Stomach (tissue), 9 donors: Measurements from ENCODE around the gene LAMTOR4. TPM values are rescaled to one million over a fixed set of nuclear protein-coding genes. Genes with fewer than 3 reads are reported as not detected.

Experiments used
- DNase-seq, 2 donors: peaks; one replicate each; pipeline versions ENCODE4 v3.0.0 to v3.0.0-alpha.2; 2013 to 2019
- H3K27ac ChIP-seq, 5 donors: fragments of 200-600 bp in 4 of 5; sonication (generic) in 4 of 5; one replicate each; pipeline ENCODE4 v1.5.1; 2013 to 2019; ENCODE audit warnings: mild to moderate bottlenecking in 1 of 5, moderate library complexity in 1 of 5
- H3K27me3 ChIP-seq, 3 donors: fragments of 200-600 bp; sonication (generic); one replicate each; pipeline ENCODE4 v1.5.1; 2017 to 2019; ENCODE audit warnings: mixed run types in 1 of 3
- H3K36me3 ChIP-seq, 4 donors: fragments of 200-600 bp; sonication (generic); 1 replicate in 3 of 4; 2 replicates in 1 of 4; pipeline ENCODE4 v1.5.1; 2016 to 2019
- H3K4me1 ChIP-seq, 4 donors: fragments of 200-600 bp; sonication (generic); one replicate each; pipeline ENCODE4 v1.5.1; 2016 to 2019
- H3K4me3 ChIP-seq, 4 donors: fragments of 200-600 bp; sonication (generic) in 3 of 4; one replicate each; pipeline ENCODE4 v1.5.1; 2016 to 2019; ENCODE audit warnings: mild to moderate bottlenecking in 1 of 4
- H3K9me3 ChIP-seq, 4 donors: fragments of 200-600 bp; sonication (generic); one replicate each; pipeline ENCODE4 v1.5.1; 2016 to 2019
- EP300 ChIP-seq: sonication (generic); formaldehyde crosslinking; IDR thresholded peaks from one replicate; pipeline ENCODE4 v1.6.1; 2017; ENCODE audit warnings: antibody characterized with exemption
- POLR2A ChIP-seq, 4 donors: fragments of 450-650 bp; IDR thresholded peaks; one replicate each; pipeline ENCODE4 v1.6.1; 2016; ENCODE audit warnings: antibody characterized with exemption in 4 of 4, control low read depth in 2 of 4, mild to moderate bottlenecking in 1 of 4, moderate library complexity in 1 of 4
- POLR2AphosphoS5 ChIP-seq, 3 donors: sonication (generic); formaldehyde crosslinking; IDR thresholded peaks; one replicate each; pipeline ENCODE4 v1.6.1; 2016; ENCODE audit warnings: antibody characterized with exemption in 3 of 3
- WGBS, 5 donors: extraction: QIAGEN DNeasy Blood & Tissue Kit in 3 of 5; methylation state at CpG; one replicate each; pipeline versions ENCODE4 v1.1.5 to v1.1.7; 2013 to 2018; 5-methylcytosine and 5-hydroxymethylcytosine counted together
- intact Hi-C: fragments of 100-400 bp; cut with DNase I; formaldehyde crosslinking; loops from one replicate; pipeline ENCODE4 v1.15.1; 2023; ENCODE audit warnings: low total_unique reads
- polyA plus RNA-seq, 3 donors: library from polyadenylated mRNA; stranded (reverse); fragments of 200-250 nt; gene quantifications; one replicate each; pipeline ENCODE4 v1.2.3, GENCODE V29; 2013
- total RNA-seq, 5 donors: library from RNA; depleted of rRNA; stranded (reverse); fragments of >200 nt; gene quantifications; one replicate each; pipeline versions ENCODE4 v1.1.0 to v1.2.3, GENCODE V29; 2014 to 2016
- TF ChIP-seq, protein P1 (sequence below), 7 experiments: fragments of 450-650 bp in 4 of 7; fragments of 200-600 bp in 3 of 7; sonication (generic) in 3 of 7; IDR thresholded peaks; one replicate each; pipeline ENCODE4 v1.5.1; 2016 to 2019; ENCODE audit warnings: antibody characterized with exemption in 7 of 7, control low read depth in 2 of 7, mild to moderate bottlenecking in 1 of 7
- donor health status: healthy with polysubstance abuse.
- donor health status: Bipolar disorder and iron deficiency.
- donor health status: healthy.

The LAMTOR4 gene
- total and polyA plus RNA-seq, 8 donors = 26.3 to 889 (median 274) TPM

DNA sequence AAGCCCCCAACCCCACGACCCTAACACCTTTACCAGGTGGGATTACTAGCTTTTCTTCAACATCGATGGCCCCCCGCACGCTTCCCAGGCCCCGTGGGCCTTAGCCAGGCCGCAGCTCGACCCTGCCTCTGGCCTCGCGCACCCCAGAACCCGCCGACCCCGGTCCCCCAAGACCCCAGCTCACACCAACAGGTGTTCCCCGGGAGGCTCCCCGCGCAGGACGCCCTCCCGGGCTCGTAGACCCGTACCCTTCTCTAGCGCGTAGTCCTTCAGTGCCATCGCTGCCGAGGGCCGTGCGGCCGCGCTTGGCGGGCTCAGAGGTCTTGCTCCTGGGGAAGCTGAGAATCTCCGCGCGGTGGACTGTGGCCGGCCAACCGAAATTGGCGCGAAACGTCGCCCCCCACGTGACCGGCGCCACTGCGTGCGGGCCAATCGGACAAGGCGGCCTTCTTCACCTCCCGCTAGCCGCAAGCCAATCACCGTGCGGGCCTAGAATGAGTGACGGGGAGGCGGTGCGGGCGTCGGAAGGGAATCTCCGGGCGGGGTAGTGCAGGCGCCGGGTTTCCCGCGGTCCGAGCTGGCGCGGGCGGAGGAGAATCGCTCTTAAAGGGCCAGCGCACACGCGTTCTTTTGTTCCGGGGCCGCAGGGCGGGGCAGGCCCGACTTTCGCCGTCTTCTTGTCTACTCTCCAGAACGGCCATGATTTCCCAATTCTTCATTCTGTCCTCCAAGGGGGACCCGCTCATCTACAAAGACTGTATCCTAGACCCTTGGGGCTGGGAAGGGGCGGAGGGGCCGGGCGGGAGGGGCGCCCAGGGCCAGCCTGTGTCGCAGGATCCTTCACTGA, 47.5 kb upstream of the LAMTOR4 start, which contains the start of the genes AP4M1 and MCM7:
Gene AP4M1 (plus strand): TSS at position 628 of the 847 bp plus-strand sequence. CDS start 72 bp downstream, at position 700.
Gene MCM7 (minus strand): TSS at position 382 of the 847 bp plus-strand sequence. CDS start 103 bp downstream, at position 279.
- intact Hi-C loops = no loop called here
- Histone ChIP-seq H3K4me3 (peak within 1 kb of the TSS; percentile 87 to 96 (median 90)), H3K27me3 (no peaks in the 10 kb centered on the region), H3K36me3 (peaks cover 48 to 68% (median 66%) of the 10 kb centered on the region in 4 donors), H3K9me3 (no peaks in the 10 kb centered on the region), H3K4me1 (peaks cover 19 to 42% (median 34%) of the 10 kb centered on the region in 4 donors), H3K27ac (peak within 1 kb of the TSS; percentile 92 to 97 (median 96))
- peak; percentile 99 to 100 for DNase-seq
- TF ChIP-seq POLR2A (IDR thresholded peaks at IDR 0.05) (no peak), POLR2AphosphoS5 (IDR thresholded peaks at IDR 0.05) (peak; percentile 45 to 84 (median 76))
- TF ChIP-seq, protein P1, sequence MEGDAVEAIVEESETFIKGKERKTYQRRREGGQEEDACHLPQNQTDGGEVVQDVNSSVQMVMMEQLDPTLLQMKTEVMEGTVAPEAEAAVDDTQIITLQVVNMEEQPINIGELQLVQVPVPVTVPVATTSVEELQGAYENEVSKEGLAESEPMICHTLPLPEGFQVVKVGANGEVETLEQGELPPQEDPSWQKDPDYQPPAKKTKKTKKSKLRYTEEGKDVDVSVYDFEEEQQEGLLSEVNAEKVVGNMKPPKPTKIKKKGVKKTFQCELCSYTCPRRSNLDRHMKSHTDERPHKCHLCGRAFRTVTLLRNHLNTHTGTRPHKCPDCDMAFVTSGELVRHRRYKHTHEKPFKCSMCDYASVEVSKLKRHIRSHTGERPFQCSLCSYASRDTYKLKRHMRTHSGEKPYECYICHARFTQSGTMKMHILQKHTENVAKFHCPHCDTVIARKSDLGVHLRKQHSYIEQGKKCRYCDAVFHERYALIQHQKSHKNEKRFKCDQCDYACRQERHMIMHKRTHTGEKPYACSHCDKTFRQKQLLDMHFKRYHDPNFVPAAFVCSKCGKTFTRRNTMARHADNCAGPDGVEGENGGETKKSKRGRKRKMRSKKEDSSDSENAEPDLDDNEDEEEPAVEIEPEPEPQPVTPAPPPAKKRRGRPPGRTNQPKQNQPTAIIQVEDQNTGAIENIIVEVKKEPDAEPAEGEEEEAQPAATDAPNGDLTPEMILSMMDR (IDR thresholded peaks at IDR 0.05) = no peak
- 0 to 1% (median 1%) methylated on average over 33 to 80 of the region's 80 CpGs for WGBS, 5 donors

DNA sequence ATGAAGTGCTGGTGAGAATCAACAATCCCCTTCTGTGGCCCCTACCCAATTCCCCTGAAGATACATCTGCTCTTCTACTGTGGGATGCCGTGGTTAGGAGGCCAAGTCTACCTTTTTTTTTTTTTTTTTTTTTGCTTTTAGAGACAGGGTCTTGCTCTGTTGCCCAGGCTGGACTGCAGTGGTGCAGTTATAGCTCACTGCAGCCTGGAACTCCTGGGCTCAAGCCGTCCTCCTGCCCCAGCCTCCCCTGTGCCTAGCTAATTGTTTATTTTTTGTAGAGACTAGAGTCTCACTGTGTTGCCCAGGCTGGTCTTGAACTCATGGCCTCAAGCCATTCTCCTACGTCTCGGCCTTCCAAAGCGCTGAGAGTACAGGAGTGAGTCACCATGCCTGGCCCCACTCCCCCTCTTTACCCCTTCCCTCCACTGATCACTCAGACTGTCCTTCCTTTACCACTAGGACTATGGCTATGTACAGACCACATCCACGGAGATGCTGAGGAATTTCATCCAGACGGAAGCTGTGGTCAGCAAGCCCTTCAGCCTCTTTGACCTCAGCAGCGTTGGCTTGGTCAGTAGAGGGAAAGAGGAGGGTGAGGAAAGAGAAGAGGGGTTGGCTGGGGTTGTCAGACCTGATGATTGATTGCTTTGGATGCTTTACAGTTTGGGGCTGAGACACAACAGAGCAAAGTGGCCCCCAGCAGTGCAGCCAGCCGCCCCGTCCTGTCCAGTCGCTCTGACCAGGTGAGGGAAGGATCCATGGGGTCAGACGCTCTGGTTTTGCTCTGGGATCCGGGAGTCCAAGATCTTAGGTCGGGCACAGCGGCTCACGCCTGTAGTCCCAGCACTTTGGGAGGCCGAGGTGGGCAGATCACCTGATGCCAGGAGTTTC, 45.5 kb upstream of the LAMTOR4 start:
- intact Hi-C loops = no loop called here
- Histone ChIP-seq H3K27me3 (no peaks in the 10 kb centered on the region), H3K36me3 (peaks cover 47 to 68% (median 66%) of the 10 kb centered on the region in 4 donors), H3K4me3 (no peak overlapping the region), H3K4me1 (peaks cover 19 to 38% (median 34%) of the 10 kb centered on the region in 4 donors), H3K9me3 (no peaks in the 10 kb centered on the region), H3K27ac (peak overlapping the region in 1 of 5 donors; percentile 96)
- no peak for TF ChIP-seq EP300
- TF ChIP-seq, protein P1 (IDR thresholded peaks at IDR 0.05) = no peak
- TF ChIP-seq POLR2A (IDR thresholded peaks at IDR 0.05) = no peak
- TF ChIP-seq POLR2AphosphoS5 (IDR thresholded peaks at IDR 0.05) = no peak
- DNase-seq = no peak
- 81 to 91% (median 88%) methylated on average over 17 of the region's 17 CpGs for WGBS, 5 donors

- intact Hi-C loops = no loop called here
- Histone ChIP-seq H3K36me3 (peaks cover 53 to 79% (median 75%) of the 10 kb centered on the region in 4 donors), H3K9me3 (no peaks in the 10 kb centered on the region), H3K4me1 (peaks cover 6 to 19% (median 14%) of the 10 kb centered on the region in 4 donors), H3K27ac (no peak overlapping the region), H3K27me3 (no peaks in the 10 kb centered on the region), H3K4me3 (no peak overlapping the region)
- no peak for TF ChIP-seq POLR2A (IDR thresholded peaks at IDR 0.05)
- WGBS, 5 donors = 93 to 100% (median 96%) methylated on average over 4 of the region's 4 CpGs
- no peak for DNase-seq
These were observed 43.2 kb upstream of the LAMTOR4 start for GRCh38 chr7:100105534-100105933.

DNA sequence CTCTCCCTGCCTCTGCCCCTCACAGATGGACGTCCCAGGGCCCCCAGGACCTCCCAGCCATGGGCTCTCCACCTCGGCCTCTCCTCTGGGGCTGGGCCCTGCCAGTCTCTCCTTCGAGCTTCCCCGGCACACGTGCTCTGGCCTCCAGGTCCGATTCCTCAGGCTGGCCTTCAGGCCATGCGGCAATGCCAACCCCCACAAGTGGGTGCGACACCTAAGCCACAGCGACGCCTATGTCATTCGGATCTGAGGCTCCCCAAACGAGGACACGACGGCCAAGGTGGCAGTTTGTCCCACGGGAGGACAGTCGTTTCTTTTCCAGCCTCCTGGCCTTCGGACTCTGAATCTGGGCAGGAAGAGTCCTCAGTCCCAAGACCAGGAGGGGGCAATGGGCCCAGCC, 42.1 kb upstream of the LAMTOR4 start:
- TF ChIP-seq EP300 = no peak
- TF ChIP-seq POLR2A (IDR thresholded peaks at IDR 0.05) = no peak
- TF ChIP-seq, protein P1 (IDR thresholded peaks at IDR 0.05) = no peak
- TF ChIP-seq POLR2AphosphoS5 (IDR thresholded peaks at IDR 0.05) = no peak
- intact Hi-C loops = no loop called here
- no peaks in the 10 kb centered on the region for H3K27me3 ChIP-seq
- DNase-seq = no peak
- peaks cover 58 to 90% (median 86%) of the 10 kb centered on the region in 4 donors for H3K36me3 ChIP-seq
- H3K9me3 ChIP-seq = no peaks in the 10 kb centered on the region
- H3K27ac ChIP-seq = no peak overlapping the region
- 81 to 86% (median 83%) methylated on average over 17 of the region's 17 CpGs for WGBS, 5 donors
- H3K4me3 ChIP-seq = no peak overlapping the region
- H3K4me1 ChIP-seq = peaks cover 6 to 14% (median 11%) of the 10 kb centered on the region in 4 donors
